Bladder microvascular endothelial cell (primary cell): ENCODE data around the gene TADA2B. TPM values are rescaled to one million over a fixed set of nuclear protein-coding genes. Genes with fewer than 3 reads are reported as not detected.

Experiments
- total RNA-seq: library from RNA; depleted of rRNA; stranded (reverse); fragments of >200 nt; gene quantifications from 2 replicates; pipeline ENCODE4 v1.2.3, GENCODE V29; 2014

Gene TADA2B, protein sequence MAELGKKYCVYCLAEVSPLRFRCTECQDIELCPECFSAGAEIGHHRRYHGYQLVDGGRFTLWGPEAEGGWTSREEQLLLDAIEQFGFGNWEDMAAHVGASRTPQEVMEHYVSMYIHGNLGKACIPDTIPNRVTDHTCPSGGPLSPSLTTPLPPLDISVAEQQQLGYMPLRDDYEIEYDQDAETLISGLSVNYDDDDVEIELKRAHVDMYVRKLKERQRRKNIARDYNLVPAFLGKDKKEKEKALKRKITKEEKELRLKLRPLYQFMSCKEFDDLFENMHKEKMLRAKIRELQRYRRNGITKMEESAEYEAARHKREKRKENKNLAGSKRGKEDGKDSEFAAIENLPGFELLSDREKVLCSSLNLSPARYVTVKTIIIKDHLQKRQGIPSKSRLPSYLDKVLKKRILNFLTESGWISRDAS
- total RNA-seq, result 6.3 and 14.0 TPM in 2 replicates

DNA sequence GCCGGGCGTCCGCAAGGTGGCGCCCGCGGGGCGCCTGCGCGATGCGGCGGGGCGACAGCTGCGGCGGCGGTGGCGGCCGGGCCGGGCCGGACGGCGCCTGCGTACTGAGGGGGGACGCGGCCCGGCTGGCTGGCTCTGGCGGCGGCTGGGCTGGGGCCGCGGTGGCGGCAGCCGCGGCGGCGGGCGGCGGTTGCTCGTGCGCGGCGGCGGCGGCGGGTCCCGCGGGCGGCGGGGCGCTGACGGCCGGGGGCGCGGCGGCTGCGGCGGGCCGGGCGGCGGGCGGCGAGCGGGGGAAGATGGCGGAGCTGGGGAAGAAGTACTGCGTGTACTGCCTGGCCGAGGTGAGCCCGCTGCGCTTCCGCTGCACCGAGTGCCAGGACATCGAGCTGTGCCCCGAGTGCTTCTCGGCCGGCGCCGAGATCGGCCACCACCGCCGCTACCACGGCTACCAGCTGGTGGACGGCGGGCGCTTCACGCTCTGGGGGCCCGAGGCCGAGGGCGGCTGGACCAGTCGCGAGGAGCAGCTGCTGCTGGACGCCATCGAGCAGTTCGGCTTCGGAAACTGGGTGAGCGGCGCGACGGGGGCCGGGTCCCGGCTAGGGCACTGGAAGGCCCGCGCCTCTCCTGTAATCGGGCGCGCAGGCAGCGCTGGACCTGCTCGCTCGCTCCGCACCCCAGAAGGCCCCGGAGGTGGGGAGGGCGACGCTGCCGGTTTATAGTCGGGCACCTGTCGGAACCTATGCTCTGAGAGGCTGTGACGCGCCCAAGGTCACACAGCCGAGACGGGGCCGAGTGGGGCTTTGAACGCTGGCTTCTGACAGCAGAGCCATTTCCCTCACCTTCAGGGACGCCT is at the start of gene TADA2B:
Gene TADA2B, plus strand, starts transcription at position 89 of the 853 bp plus-strand sequence. Its CDS starts 208 bp downstream, at position 297.

DNA sequence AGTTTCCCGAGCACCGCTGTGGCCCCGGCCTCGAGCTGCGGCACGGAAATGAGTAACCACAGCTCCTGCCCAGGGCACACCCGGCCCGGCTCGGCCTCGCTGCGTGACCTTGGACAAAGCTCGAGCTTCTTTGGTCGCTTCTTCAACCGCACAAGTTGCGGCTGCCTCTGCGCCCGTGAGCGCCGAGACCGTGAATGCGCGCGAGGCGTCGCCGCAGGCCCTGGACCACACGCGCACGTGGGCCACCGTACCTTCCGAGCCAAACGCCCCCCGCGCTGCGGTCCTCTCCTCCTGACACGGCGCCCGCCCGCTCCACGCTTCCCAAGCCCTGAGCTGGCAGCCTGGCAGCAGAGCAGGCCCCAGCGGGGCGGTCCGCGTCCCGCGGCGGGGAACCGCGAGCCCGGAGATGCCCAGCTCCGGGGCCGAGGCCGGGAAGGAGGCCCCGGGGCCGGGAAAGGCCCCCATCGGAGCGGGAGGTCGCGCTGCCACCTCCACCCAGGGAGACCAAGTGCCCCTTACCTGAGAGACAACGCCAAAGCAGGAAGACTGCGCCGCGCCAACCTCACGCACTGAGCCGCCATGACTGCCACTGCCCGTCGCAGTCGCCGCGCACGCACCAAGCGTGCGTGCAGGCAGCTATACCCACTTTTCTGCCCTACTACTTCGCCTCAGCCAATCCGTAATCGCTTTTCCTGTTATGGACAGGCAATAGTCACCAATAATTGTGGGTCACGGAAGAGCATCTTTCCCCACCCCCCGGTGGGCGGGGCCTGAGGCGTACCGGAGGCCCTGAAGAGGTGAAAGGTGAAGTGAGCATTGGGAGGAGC is 24.5 kb downstream of the TADA2B start, which contains the start of gene GRPEL1:
Gene GRPEL1, minus strand, starts transcription at position 613 of the 827 bp plus-strand sequence. Its CDS starts 32 bp downstream, at position 581.

Other genes with a start within 250 kb of the TADA2B start
- gene TBC1D14, start 133.5 kb upstream of the TADA2B start, total RNA-seq, result 14.9 and 33.0 TPM in 2 replicates
- gene GRPEL1, start 24.7 kb downstream of the TADA2B start, total RNA-seq, result 43.9 and 54.9 TPM in 2 replicates
- not detected in 2 replicates for gene SORCS2, start 149.2 kb downstream of the TADA2B start, total RNA-seq